Glutamatergic neuron (in vitro differentiated cells): Measurements from ENCODE around the gene PPP2R5D. TPM values are rescaled to one million over a fixed set of nuclear protein-coding genes. Genes with fewer than 3 reads are reported as not detected.
"Not testable (repeated sequence)": the region's sequence is repeated elsewhere in the genome, so short reads cannot be mapped to it uniquely, and the experiment has no call there.

Source experiments
- DNase-seq: peaks from one replicate; pipeline ENCODE4 v3.0.0; 2022
- H3K27ac Mint-ChIP-seq: one replicate; pipeline ENCODE4 v1.8.0; 2020; ENCODE audit warnings: mild to moderate bottlenecking, mixed read lengths, inconsistent platforms; ENCODE audit not compliant: unreplicated experiment
- H3K27me3 Mint-ChIP-seq: one replicate; pipeline ENCODE4 v1.8.0; 2020; ENCODE audit warnings: mild to moderate bottlenecking, moderate library complexity, mixed read lengths, inconsistent platforms; ENCODE audit not compliant: unreplicated experiment
- H3K36me3 Mint-ChIP-seq: one replicate; pipeline ENCODE4 v1.8.0; 2020; ENCODE audit warnings: mild to moderate bottlenecking, mixed read lengths, inconsistent platforms; ENCODE audit not compliant: unreplicated experiment
- H3K4me1 Mint-ChIP-seq: one replicate; pipeline ENCODE4 v1.8.0; 2020; ENCODE audit warnings: mild to moderate bottlenecking, low read depth, mixed read lengths, inconsistent platforms; ENCODE audit not compliant: unreplicated experiment
- H3K4me3 Mint-ChIP-seq: one replicate; pipeline ENCODE4 v1.8.0; 2020; ENCODE audit warnings: mild to moderate bottlenecking, mixed read lengths, inconsistent platforms; ENCODE audit not compliant: unreplicated experiment
- H3K9me3 Mint-ChIP-seq: one replicate; pipeline ENCODE4 v1.8.0; 2020; ENCODE audit warnings: mild to moderate bottlenecking, moderate library complexity, mixed read lengths, inconsistent platforms; ENCODE audit not compliant: unreplicated experiment
- CTCF ChIP-seq: fragments of 200-600 bp; sonication (generic); IDR thresholded peaks from one replicate; pipeline ENCODE4 v1.5.0; 2021; ENCODE audit not compliant: partially characterized antibody, unreplicated experiment
- total RNA-seq: library from RNA; stranded (reverse); fragmentation: NEBNext Ultra II Directional; extraction: Animal tissue kit (Norgen Biotek cat#: 25700); gene quantifications from one replicate; pipeline ENCODE4 v1.2.1, GENCODE V29; 2021; ENCODE audit not compliant: unreplicated experiment

PPP2R5D gene
- total RNA-seq, 1 donor from 2014 or later: 59.1 TPM

- no peak for DNase-seq
- no peaks in the 10 kb centered on the region for H3K4me1 Mint-ChIP-seq
- peaks cover 2% of the 10 kb centered on the region for H3K9me3 Mint-ChIP-seq
- H3K27me3 Mint-ChIP-seq: no peaks in the 10 kb centered on the region
- no peak for TF ChIP-seq CTCF
- H3K27ac Mint-ChIP-seq: no peak overlapping the region
- no peaks in the 10 kb centered on the region for H3K36me3 Mint-ChIP-seq
- H3K4me3 Mint-ChIP-seq: no peak overlapping the region
These were observed 9.1 kb downstream of the PPP2R5D start for GRCh38 chr6:42993445-42993844.

- no peak for DNase-seq
- Mint-ChIP-seq H3K4me3 (no peak overlapping the region), H3K4me1 (no peaks in the 10 kb centered on the region), H3K27ac (no peak overlapping the region), H3K27me3 (no peaks in the 10 kb centered on the region), H3K36me3 (no peaks in the 10 kb centered on the region), H3K9me3 (peaks cover 2% of the 10 kb centered on the region)
- TF ChIP-seq CTCF: no peak
These were observed 12.1 kb downstream of the PPP2R5D start for GRCh38 chr6:42996513-42996912.

- not testable (repeated sequence) for H3K27me3 Mint-ChIP-seq, DNase-seq, H3K9me3 Mint-ChIP-seq, H3K4me1 Mint-ChIP-seq, H3K36me3 Mint-ChIP-seq, H3K4me3 Mint-ChIP-seq, H3K27ac Mint-ChIP-seq
These were observed 13.8 kb downstream of the PPP2R5D start for GRCh38 chr6:42998205-42998604.

GRCh38 chr6:43001843-43002242 is 17.5 kb downstream of the PPP2R5D start:
- H3K4me3 Mint-ChIP-seq: no peak overlapping the region

GRCh38 chr6:43005844-43006243 is 21.5 kb downstream of the PPP2R5D start:
- Mint-ChIP-seq H3K4me3 (no peak overlapping the region), H3K4me1 (no peaks in the 10 kb centered on the region), H3K27me3 (peaks cover 2% of the 10 kb centered on the region), H3K36me3 (no peaks in the 10 kb centered on the region), H3K27ac (peak overlapping the region; percentile 6), H3K9me3 (no peaks in the 10 kb centered on the region)
- no peak for DNase-seq
- TF ChIP-seq CTCF: no peak

More at GRCh38 chr6:43001843-43002242, 17.5 kb downstream of the PPP2R5D start:
- no peak for DNase-seq
- Mint-ChIP-seq H3K27me3 (no peaks in the 10 kb centered on the region), H3K27ac (no peak overlapping the region), H3K9me3 (no peaks in the 10 kb centered on the region), H3K4me1 (no peaks in the 10 kb centered on the region), H3K36me3 (no peaks in the 10 kb centered on the region)
- no peak for TF ChIP-seq CTCF

GRCh38 chr6:43006251-43006650 is 21.9 kb downstream of the PPP2R5D start:
- no peak for DNase-seq
- no peak overlapping the region for H3K4me3 Mint-ChIP-seq
- peaks cover 2% of the 10 kb centered on the region for H3K27me3 Mint-ChIP-seq
- H3K27ac Mint-ChIP-seq: no peak overlapping the region
- TF ChIP-seq CTCF: no peak
- H3K36me3 Mint-ChIP-seq: no peaks in the 10 kb centered on the region
- no peaks in the 10 kb centered on the region for H3K9me3 Mint-ChIP-seq
- no peaks in the 10 kb centered on the region for H3K4me1 Mint-ChIP-seq
